Stimulated activated CD8-positive, alpha-beta memory T cell treated with anti-CD3 and anti-CD28 coated beads, Interleukin-4, amount 100 ng/mL, for 24 hours (primary cell): ENCODE results near the gene NDUFS2.
A peak's percentile ranks its signal among the peaks of the same experiment; 100 is the strongest.

ENCODE experiments used
- DNase-seq: peaks from one replicate; pipeline ENCODE4 v3.0.0-alpha.2; 2020; ENCODE audit warnings: low read depth

The NDUFS2 gene

DNA sequence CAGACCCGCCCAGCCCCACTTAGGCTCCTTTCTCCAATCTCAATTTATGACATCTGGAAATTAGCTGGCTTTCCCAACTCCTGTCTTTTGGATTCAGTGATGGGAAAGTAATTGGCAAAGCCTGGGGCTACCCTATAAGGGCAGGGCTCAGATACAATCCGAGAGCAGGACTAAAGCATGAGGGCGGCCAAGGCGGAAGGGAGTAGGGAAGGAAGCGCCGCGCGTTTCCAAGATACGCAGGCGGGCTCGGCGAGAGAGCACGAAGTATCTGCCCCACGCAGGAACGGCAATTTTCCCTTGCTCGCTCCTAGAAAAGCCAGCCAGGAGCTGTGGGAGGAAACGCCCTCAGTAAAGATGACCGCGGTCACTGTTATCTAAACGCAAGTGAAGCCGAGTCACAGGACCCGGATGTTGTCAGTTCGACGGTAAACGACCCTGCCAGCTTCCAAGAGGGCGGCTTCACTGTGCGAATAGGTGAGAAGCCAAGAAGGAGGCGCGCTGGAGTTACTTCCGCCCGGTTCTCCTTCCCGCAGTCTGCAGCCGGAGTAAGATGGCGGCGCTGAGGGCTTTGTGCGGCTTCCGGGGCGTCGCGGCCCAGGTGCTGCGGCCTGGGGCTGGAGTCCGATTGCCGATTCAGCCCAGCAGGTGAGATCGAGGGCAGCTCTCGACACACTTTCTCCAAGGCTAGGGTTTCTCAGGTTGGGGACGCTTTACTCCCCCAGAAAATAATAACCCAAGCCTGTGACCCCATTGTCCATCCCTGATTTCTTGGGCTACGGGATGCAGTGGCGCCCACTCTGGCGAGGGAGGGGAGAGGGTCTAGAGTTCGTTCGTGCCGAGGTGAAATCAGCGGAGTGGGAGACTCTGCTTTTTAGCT, at the start of gene NDUFS2:
Gene NDUFS2 (plus strand): TSS at position 532 of the 877 bp plus-strand sequence. CDS start 19 bp downstream, at position 551.
- peak; percentile 93 for DNase-seq

DNA sequence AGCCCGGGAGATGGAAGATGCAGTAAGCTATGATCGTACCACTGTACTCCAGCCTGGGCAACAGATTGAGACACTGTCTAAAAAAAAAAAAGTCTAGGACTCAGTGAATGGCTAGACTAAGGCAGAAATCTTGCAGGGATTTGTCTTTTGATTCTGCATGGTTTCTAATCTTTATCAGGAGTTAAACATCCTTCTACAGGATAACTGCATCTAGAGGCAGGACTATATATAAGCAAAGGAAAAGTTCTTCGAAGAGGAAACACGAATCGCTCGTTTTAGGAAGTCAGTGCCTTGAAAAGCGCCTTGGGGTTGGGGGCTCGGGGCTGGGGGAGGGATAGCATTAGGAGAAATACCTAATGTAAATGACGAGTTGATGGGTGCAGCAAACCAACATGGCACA, 49.0 kb upstream of the NDUFS2 start:
- no peak for DNase-seq

DNA sequence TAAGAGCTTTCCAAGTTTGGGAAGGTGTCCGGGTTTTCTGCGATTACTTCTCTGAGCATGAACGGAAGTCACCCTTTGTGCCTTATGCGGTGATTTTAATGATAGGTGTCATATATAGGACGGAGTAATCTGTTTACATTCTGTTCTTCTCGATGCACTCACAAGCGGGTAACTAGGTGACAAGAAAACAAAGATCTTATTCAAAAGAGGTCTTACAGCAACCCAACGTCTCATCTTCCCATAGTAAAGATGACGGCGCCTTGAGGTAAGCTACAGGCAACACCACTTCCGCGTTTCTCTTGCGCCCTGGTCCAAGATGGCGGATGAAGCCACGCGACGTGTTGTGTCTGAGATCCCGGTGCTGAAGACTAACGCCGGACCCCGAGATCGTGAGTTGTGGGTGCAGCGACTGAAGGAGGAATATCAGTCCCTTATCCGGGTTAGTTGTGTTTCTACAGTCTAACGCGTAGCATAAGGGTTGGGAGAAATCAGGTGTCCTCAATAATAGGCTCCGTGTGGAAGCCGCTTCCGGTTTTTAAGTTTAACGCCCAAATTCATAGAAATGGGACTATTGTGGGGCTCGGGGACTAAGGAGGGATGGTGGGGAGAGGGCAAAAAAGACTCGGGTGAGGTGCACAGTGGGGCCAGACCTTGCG, 48.4 kb upstream of the NDUFS2 start, which contains the start of gene UFC1:
Gene UFC1 (plus strand): TSS at position 297 of the 656 bp plus-strand sequence. CDS start 20 bp downstream, at position 317.
- peak; percentile 55 for DNase-seq

DNA sequence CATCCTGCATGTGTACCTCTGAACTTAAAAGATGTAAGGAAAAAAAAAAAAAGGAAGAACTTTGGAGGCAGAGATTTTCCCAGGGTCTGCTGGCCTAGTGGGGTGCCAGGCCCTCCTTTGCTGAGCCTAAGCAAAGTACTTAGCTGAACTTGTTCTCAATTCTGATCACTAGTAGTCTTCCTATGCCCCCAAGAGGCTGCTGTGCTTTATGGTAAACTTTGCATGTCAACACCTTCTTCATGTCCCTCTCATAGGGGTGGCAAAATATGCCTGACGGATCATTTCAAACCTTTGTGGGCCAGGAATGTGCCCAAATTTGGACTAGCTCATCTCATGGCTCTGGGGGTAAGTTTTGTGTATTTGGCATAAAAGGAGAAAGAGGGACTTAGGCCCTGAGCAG, 44.3 kb upstream of the NDUFS2 start:
- DNase-seq: no peak

DNA sequence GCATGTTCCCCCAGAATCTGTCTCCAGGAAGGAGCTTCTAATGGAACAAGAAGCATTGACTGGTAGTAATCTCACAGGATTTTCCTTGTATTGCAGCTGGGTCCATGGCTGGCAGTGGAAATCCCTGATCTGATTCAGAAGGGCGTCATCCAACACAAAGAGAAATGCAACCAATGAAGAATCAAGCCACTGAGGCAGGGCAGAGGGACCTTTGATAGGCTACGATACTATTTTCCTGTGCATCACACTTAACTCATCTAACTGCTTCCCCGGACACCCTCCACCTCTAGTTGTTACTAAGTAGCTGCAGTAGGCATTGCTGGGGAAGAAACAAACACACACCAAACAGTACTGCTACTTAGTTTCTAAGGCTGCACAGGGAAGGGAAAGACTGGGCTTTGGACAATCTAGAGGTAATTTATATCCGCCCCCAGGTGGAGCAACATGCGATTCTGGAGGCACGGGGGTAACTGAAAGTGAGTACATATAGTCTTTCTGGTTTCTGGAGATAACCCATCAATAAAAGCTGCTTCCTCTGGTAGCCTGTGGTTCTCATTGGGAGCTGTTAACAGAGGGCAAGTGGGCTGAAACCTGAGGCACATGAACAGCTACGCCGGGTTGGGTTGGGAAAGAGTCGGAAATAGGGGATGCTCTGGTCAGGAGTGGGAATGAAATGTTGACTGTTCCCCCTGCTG, 43.7 kb upstream of the NDUFS2 start:
- no peak for DNase-seq

DNA sequence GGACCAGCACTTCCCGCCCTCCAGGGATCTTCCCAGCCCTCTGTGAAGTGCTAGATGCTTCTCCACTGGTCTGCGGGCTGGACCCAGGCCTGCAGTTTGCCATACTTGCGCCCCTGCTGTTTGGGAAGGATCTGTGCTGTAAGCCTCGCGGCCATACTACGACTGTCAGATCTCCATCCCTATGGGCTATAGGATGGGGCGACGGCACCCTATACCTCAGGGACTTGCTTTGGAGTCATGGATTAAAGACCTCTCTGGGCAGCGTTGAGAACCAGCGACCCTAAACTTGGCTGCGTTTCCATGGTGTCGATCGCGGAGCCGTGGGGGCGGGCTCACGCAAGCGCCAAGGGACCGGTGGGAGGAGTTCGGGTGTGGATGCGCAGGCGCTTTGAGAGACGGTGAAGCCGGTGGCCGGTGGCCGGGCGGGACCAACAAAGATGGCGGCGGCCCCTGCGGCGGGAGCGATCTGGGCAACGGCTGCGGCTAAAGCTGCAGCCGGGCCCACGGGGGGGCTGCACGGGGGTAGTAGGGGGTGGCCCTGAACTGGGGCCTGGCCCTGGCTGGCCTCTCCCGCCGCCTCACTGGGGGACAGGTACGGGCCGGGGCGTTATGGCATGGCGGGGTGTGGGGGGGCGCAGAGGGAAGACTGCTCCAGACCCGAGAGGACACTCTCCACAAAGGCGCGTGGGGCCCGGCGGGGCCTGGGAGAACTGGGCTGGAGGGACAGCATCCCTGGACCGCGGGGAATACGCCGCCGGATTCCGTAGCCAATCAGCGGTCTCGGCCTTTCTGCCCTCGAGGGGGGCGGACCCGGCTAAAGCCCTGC, 42.9 kb upstream of the NDUFS2 start, which contains the start of gene USP21:
Gene USP21 (plus strand): TSS at position 414 of the 826 bp plus-strand sequence. CDS start 1,141 bp downstream, outside the sequence.
- DNase-seq: peak; percentile 88

DNA sequence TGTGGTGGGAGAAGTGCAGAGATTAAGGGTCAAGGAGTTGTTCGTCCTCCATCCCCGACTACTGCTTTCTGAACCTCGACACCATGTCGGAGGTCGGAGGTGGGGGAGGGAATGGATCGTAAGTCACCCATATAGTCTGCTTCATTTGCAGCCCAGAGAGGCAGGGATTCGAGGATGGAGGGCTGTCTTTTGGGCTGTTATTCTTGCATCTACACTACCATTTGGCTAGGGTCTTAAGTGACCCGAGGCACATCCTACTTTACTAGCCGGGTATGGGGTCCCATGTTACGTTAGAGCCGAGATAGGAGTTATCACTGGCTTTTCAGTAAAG, 42.3 kb upstream of the NDUFS2 start:
- DNase-seq: no peak

DNA sequence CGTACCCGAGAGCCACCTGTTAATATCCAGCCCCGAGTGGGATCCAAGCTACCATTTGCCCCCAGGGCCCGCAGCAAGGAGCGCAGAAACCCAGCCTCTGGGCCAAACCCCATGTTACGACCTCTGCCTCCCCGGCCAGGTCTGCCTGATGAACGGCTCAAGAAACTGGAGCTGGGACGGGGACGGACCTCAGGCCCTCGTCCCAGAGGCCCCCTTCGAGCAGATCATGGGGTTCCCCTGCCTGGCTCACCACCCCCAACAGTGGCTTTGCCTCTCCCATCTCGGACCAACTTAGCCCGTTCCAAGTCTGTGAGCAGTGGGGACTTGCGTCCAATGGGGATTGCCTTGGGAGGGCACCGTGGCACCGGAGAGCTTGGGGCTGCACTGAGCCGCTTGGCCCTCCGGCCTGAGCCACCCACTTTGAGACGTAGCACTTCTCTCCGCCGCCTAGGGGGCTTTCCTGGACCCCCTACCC, 41.5 kb upstream of the NDUFS2 start:
- no peak for DNase-seq

DNA sequence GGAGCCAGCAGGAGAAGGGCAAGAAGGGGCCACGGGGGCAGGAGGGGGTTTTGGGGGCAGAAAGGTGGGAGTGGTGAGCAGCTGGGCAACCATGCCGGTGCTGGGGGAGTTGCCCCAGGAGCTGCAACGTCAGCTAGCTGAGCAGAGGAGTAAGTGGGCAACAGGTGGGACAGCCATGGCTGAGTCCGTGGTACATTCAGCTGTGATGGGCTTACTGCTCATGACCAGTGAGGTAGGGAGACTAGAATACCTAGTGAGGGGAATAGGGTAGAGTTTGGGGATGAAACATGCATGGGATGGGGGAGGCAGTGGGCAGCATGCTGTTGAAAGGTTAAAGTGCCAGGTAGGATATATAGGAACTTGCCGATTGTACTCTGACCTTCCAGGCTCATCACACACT, 40.5 kb upstream of the NDUFS2 start:
- DNase-seq: no peak

DNA sequence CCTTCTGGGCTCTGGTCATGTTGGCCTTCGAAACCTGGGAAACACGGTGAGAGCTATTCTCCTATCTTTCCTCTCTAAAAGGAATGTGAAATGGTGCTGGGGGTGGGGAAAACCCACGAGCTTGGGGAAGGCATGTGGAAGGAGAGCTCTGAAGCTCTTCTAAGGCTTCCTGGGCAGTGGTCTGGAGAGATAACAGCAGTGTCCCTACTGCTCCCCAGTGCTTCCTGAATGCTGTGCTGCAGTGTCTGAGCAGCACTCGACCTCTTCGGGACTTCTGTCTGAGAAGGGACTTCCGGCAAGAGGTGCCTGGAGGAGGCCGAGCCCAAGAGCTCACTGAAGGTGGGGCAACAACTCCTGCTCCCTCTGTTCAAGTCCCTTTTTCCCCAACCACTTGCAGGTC, 40.1 kb upstream of the NDUFS2 start:
- no peak for DNase-seq

DNA sequence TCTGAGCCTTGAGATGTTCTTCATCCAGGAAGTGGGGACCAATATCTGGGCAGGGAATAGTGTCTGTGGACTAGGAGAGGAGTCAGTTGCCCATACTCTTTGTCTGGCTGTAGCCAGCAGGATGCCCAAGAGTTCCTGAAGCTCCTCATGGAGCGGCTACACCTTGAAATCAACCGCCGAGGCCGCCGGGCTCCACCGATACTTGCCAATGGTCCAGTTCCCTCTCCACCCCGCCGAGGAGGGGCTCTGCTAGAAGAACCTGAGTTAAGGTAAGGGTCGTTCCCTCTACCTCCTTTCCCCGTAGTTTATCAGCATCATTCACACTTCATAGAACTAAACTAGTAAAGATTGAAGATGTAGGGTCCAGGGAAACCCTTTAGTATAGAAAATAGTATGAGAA, 39.4 kb upstream of the NDUFS2 start:
- DNase-seq: no peak

DNA sequence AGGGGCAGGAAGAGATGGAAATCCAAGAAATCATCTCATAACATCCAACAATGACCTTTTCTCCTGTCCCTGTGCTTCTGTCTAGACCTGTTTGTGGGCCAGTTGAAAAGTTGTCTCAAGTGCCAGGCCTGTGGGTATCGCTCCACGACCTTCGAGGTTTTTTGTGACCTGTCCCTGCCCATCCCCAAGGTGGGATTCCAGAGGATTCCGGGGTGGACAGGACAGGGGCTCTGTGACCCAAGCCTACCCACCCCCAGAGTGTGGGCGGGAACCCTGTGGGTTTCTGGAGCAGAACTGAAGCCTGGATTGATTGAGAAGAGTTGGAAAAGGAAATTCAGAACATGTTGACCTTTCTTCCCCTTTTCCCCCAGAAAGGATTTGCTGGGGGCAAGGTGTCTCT, 38.4 kb upstream of the NDUFS2 start:
- DNase-seq: no peak

DNA sequence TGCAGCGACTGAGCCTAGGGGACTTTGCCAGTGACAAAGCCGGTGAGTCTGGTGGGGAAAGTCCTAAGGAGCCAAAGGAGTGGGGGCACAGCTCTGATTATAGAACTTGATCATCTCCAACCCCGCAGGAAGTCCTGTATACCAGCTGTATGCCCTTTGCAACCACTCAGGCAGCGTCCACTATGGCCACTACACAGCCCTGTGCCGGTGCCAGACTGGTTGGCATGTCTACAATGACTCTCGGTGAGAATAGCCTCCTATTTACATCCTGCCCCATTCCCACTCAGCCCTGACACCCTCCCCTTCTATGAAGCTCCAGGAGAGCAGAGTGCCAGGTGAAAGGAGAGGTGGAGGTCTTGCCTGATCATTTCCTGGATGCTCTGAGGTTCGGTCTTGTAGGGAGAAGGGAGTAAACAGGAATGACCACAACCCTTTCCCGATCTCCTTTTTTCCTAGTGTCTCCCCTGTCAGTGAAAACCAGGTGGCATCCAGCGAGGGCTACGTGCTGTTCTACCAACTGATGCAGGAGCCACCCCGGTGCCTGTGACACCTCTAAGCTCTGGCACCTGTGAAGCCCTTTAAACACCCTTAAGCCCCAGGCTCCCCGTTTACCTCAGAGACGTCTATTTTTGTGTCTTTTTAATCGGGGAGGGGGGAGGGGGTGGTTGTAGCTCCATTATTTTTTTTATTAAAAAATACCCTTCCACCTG, 37.1 kb upstream of the NDUFS2 start:
- DNase-seq: no peak

DNA sequence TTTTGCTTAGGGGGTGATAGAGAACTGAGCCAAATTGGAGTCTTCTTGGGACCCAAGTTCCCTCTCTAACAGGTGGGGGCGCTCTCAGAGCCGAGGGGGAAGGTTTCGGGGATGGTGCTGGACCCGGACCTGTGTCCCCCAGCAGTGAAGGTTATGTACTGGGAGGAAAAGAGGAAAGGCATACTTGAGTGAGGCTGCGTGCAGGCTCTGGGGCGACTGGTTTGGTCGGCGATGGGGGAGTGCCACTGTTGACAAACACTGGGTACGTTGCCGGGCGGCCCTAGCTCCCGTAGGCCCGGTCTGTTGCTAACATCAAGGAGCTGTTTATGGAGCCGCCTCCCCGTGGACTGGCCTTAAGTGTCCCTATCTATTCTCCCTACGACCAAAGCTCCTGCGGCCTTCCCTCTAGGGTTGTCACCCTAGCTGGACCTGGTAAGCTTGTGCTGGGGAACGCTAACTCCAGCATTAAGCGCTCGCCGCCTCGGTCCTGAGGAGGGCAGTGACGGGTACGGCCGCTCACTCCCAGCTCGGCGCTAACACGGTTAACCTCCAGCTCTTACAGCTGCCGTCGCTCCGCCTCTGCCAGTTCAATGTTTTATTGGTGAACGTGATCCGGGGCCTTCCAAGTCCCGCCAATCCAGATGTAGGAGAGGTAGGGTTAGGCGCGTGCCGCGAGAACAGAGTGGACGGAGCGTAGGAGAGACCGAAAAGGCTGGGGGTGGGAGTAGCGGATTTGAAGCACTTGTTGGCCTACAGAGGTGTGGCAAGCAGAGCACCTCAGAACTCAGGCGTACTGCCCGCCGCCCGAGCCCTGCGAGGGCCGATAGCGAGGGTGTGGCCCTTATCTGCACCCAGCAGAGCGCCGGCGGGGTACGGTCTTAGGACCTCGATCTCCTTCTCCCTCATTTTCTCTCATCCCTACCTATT, 36.2 kb upstream of the NDUFS2 start, which contains the start of gene PPOX:
Gene PPOX (plus strand): TSS at position 685 of the 927 bp plus-strand sequence. CDS start 422 bp downstream, outside the sequence.
- DNase-seq: peak; percentile 85

DNA sequence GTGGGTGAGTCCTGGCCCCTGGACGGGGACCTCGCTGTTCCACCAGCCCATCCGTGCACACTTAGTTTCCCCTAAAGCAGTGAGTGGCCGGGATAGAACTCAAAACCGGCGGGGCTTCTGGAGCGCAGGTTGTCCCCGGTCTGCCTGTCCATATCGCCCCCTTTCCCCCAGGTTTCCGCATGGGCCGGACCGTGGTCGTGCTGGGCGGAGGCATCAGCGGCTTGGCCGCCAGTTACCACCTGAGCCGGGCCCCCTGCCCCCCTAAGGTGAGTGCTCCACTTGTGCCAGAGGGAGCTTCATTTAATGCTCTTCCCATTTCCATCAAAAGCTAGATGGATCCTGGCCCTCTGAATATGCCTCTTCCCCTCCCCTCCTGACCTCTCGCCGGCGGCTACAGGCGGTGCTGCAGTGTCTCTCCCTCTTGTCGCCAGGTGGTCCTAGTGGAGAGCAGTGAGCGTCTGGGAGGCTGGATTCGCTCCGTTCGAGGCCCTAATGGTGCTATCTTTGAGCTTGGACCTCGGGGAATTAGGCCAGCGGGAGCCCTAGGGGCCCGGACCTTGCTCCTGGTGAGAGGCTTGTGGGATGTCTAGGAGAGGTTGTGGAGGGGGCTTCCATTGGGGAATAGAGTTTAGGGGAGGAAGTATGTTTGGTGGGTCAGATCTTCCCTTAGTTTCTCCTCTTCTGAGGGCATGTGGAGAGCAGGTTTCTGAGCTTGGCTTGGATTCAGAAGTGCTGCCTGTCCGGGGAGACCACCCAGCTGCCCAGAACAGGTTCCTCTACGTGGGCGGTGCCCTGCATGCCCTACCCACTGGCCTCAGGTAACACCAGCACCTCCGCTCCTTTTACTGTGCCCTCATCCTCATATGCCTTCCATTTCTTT, 35.3 kb upstream of the NDUFS2 start:
- no peak for DNase-seq

DNA sequence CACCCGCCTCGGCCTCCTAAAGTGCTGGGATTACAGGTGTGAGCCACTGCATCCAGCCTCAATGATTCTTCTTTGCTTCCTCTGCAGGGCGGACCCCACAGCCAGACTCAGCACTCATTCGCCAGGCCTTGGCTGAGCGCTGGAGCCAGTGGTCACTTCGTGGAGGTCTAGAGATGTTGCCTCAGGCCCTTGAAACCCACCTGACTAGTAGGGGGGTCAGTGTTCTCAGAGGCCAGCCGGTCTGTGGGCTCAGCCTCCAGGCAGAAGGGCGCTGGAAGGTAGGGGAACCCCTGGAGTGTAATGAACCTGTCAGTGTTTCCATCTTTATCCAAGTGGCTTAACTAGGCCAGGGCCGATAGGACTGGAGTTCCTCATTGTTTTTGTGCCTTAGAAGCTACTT, 33.3 kb upstream of the NDUFS2 start:
- no peak for DNase-seq

DNA sequence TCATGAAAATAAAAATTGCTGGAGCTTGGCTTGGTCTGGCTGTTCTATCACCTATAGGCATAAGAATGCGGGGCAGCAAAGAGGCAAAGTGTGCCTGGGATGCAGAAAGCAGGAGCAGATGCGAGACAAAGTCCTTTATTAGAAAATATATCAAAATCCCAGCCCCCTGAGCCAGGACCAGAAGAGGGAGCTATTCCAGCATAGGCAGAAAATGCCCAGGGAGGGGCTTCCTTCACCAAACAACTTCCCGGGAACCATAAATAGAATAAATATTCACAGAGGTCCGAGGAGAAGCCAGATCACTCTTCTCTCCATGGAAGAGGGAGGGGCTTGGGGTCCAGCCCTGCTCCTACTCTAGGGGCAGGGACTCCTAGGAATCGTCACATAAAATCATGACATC, 31.0 kb upstream of the NDUFS2 start:
- no peak for DNase-seq

DNA sequence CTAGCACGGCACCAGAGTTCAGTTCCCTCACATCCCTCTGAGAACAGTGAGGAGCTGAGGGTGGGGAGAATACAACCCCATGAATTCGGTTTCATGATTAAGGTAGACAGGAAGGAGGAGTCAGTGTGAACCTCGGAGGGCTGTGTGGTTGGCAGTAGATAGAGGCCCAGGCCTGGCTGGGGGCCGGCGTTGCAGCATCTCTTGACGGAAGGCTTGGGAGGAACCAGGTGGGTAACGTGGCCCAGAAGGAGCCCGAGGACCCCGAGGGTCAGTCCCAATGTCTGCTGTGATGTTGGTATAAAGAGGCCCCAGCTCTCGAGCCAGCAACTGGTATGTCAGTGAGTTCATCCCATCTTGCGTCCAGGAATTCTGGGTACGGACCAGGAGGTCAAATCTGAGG, 30.5 kb upstream of the NDUFS2 start:
- no peak for DNase-seq

DNA sequence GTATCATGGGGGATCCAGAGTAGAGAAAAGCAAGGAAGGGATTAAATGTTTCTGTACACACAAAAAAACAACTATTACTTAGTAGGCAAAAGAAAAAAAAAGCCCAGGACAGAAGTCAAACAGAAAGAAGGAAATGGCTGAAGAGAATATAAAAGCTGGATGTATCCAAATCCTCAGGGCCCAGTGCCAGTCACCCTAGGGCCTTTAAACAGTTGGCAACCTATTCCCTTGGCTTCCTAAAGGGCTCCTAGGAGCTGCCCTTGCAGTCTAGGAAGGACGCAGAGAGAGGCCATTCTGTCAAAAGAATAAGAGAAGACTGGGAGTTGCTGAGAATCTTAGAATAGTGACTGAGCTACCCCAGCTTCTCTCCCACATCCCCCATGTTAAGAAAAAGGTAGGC, 29.8 kb upstream of the NDUFS2 start:
- no peak for DNase-seq
